CD4-positive, alpha-beta T cell (primary cell): ENCODE results near the gene VWA3B. TPM values are rescaled to one million over a fixed set of nuclear protein-coding genes. Genes with fewer than 3 reads are reported as not detected.

ENCODE experiments used
- ATAC-seq: fragments of 200-7000 bp; cut with Tn5 transposase; one replicate; pipeline ENCODE4 v1.10.0; 2022; ENCODE audit warnings: mild to moderate bottlenecking; ENCODE audit not compliant: poor library complexity
- CTCF ChIA-PET: fragments of 350-600 bp; sonication (Branson Sonifier 250); formaldehyde crosslinking; loops from one replicate; lab custom pipeline; 2021; ENCODE audit warnings: antibody characterized with exemption, inconsistent platforms; lab: Charles Lee
- POLR2A ChIA-PET: fragments of 350-600 bp; sonication (Branson Sonifier 250); formaldehyde crosslinking; loops from one replicate; lab custom pipeline; 2021; ENCODE audit warnings: antibody characterized with exemption, inconsistent platforms; lab: Charles Lee
- DNase-seq, 14 experiments: peaks; one replicate each; pipeline ENCODE4 v3.0.0-alpha.2; 2013 to 2020; ENCODE audit warnings: mixed read lengths in 2 of 14
- H3K27ac ChIP-seq, 2 donors: one replicate each; pipeline versions ENCODE4 v1.5.1 to v1.7.0; 2013; ENCODE audit warnings: low read length in 2 of 2, low read depth in 1 of 2, mild to moderate bottlenecking in 1 of 2
- H3K27me3 ChIP-seq, 2 experiments: 1 replicate in 1 of 2; 2 replicates in 1 of 2; pipeline versions ENCODE4 v1.6.1 to v1.7.0; 2013; ENCODE audit warnings: low read length in 2 of 2, control low read depth in 1 of 2, mild to moderate bottlenecking in 1 of 2, moderate library complexity in 1 of 2; ENCODE audit not compliant: insufficient read depth in 2 of 2, control insufficient read depth in 1 of 2
- H3K36me3 ChIP-seq: one replicate; pipeline ENCODE4 v1.6.1; 2013; ENCODE audit warnings: low read length, control low read depth; ENCODE audit not compliant: insufficient read depth
- H3K4me1 ChIP-seq: one replicate; pipeline ENCODE4 v1.6.1; 2013; ENCODE audit warnings: low read length, control low read depth; ENCODE audit not compliant: insufficient read depth
- H3K4me3 ChIP-seq: one replicate; pipeline ENCODE4 v1.5.1; 2013; ENCODE audit warnings: mild to moderate bottlenecking, low read length, moderate library complexity
- H3K9me3 ChIP-seq, 2 experiments: 1 replicate in 1 of 2; 2 replicates in 1 of 2; pipeline versions ENCODE4 v1.6.1 to v1.7.0; 2013; ENCODE audit warnings: low read length in 2 of 2, mild to moderate bottlenecking in 2 of 2, control low read depth in 1 of 2, moderate library complexity in 1 of 2; ENCODE audit not compliant: control insufficient read depth in 1 of 2, insufficient read depth in 1 of 2
- H3K27ac Mint-ChIP-seq: one replicate; pipeline ENCODE4 v1.8.0; 2020; ENCODE audit warnings: mixed read lengths
- H3K27me3 Mint-ChIP-seq: one replicate; pipeline ENCODE4 v1.8.0; 2021; ENCODE audit warnings: mixed read lengths
- H3K36me3 Mint-ChIP-seq: one replicate; pipeline ENCODE4 v1.8.0; 2021; ENCODE audit warnings: low read depth, mixed read lengths
- H3K4me1 Mint-ChIP-seq: one replicate; pipeline ENCODE4 v1.8.0; 2021; ENCODE audit warnings: low read depth, mixed read lengths
- H3K4me3 Mint-ChIP-seq: one replicate; pipeline ENCODE4 v1.8.0; 2020; ENCODE audit warnings: mild to moderate bottlenecking, mixed read lengths
- H3K9me3 Mint-ChIP-seq: one replicate; pipeline ENCODE4 v1.8.0; 2020; ENCODE audit warnings: mixed read lengths
- CTCF ChIP-seq: fragments of 200-600 bp; IDR thresholded peaks from one replicate; pipeline ENCODE4 v1.8.0; 2022; ENCODE audit warnings: antibody characterized with exemption, mild to moderate bottlenecking
- intact Hi-C, 2 experiments: fragments of 100-400 bp; cut with DNase I in 1 of 2; cut with micrococcal nuclease in 1 of 2; formaldehyde crosslinking; loops; one replicate each; pipeline versions ENCODE4 v1.15.1 to v1.9.0; 2023 to 2025; cut with DNase I, micrococcal nuclease
- total RNA-seq, 174 experiments: library from RNA in 2 of 174; stranded (reverse) in 2 of 174; gene quantifications; one replicate each; pipeline ENCODE4 v1.2.3 and lab custom pipeline; 2021 to 2026

VWA3B gene
- total RNA-seq, 2 experiments from 2014 or later = not detected

DNA sequence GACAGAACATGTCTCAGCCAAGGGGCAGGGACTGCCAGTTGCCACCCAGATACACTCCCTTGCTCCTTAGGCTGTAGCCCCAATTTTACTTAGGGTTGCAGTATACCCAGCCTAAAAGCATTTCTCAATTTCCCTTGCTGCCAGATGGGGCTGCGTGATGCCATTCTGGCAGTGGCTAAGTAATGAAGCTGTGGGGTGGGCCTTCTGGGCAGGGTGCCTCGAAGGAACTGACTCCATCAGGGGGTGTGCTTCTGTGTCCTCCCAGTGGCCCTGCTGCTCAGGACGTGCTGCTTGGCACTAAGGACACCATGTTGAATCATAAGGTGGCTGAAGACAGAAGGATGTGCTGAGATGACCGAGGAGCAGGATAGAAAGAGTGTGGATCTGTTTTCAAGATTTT, 74.2 kb downstream of the VWA3B start:
- no peak overlapping the region for H3K27ac ChIP-seq
- ChIA-PET CTCF (no interaction called here), POLR2A (no interaction called here)
- H3K4me1 ChIP-seq = no peaks in the 10 kb centered on the region
- H3K4me1 Mint-ChIP-seq = no peaks in the 10 kb centered on the region
- ATAC-seq = no peak
- no peak overlapping the region for H3K27ac Mint-ChIP-seq
- no peaks in the 10 kb centered on the region for H3K9me3 Mint-ChIP-seq
- H3K27me3 Mint-ChIP-seq = peaks cover 36% of the 10 kb centered on the region
- intact Hi-C loops = no loop called here
- no peak for TF ChIP-seq CTCF
- H3K9me3 ChIP-seq = no peaks in the 10 kb centered on the region
- H3K4me3 Mint-ChIP-seq = no peak overlapping the region
- no peak for DNase-seq
- peaks cover 0 to 3% of the 10 kb centered on the region in 2 experiments for H3K27me3 ChIP-seq
- H3K36me3 Mint-ChIP-seq = no peaks in the 10 kb centered on the region
- H3K36me3 ChIP-seq = no peaks in the 10 kb centered on the region
- H3K4me3 ChIP-seq = no peak overlapping the region

DNA sequence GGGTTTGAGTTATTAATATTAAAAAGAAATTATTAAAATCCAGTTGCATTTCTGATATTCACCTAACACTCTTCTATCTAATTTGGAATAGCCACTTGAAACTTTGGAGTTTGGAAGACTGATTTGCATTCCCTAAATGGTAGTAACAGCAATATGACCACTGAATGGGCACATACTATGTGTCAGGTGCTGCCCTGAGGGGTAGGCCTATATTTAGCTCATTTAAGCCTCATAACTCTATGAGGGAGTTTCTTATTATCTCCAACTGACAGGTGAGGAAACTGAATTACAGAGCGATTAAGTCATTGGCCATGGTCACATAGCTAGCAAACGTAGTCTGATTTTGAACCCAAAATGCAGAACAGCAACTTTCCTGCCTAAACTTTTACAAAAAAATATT, 77.3 kb downstream of the VWA3B start:
- H3K4me3 ChIP-seq = no peak overlapping the region
- ChIA-PET CTCF (no interaction called here), POLR2A (no interaction called here)
- no peaks in the 10 kb centered on the region for H3K4me1 Mint-ChIP-seq
- no peak for TF ChIP-seq CTCF
- H3K27ac ChIP-seq = no peak overlapping the region
- H3K9me3 Mint-ChIP-seq = no peaks in the 10 kb centered on the region
- no peaks in the 10 kb centered on the region for H3K9me3 ChIP-seq
- H3K27me3 Mint-ChIP-seq = peaks cover 29% of the 10 kb centered on the region
- peaks cover 3 to 6% of the 10 kb centered on the region in 2 experiments for H3K27me3 ChIP-seq
- H3K36me3 ChIP-seq = no peaks in the 10 kb centered on the region
- no peak for ATAC-seq
- no peak for DNase-seq
- intact Hi-C loops = no loop called here
- no peak overlapping the region for H3K27ac Mint-ChIP-seq
- H3K36me3 Mint-ChIP-seq = no peaks in the 10 kb centered on the region
- no peak overlapping the region for H3K4me3 Mint-ChIP-seq
- no peaks in the 10 kb centered on the region for H3K4me1 ChIP-seq

GRCh38 chr2:98165516-98166071, 78.6 kb downstream of the VWA3B start:
- no peak overlapping the region for H3K27ac Mint-ChIP-seq
- peaks cover 3 to 6% of the 10 kb centered on the region in 2 experiments for H3K27me3 ChIP-seq
- POLR2A ChIA-PET = no interaction called here
- no peaks in the 10 kb centered on the region for H3K4me1 Mint-ChIP-seq
- no peaks in the 10 kb centered on the region for H3K36me3 ChIP-seq
- H3K9me3 ChIP-seq = no peaks in the 10 kb centered on the region
- no peaks in the 10 kb centered on the region for H3K36me3 Mint-ChIP-seq
- no peak overlapping the region for H3K27ac ChIP-seq
- no peak overlapping the region for H3K4me3 Mint-ChIP-seq
- no peak overlapping the region for H3K4me3 ChIP-seq
- H3K4me1 ChIP-seq = no peaks in the 10 kb centered on the region
- no peaks in the 10 kb centered on the region for H3K9me3 Mint-ChIP-seq
- CTCF ChIA-PET = no interaction called here
- peaks cover 36% of the 10 kb centered on the region for H3K27me3 Mint-ChIP-seq
- no peak for DNase-seq
- no peak for ATAC-seq
- TF ChIP-seq CTCF = no peak
- intact Hi-C loops = no loop called here
